Stimulated activated CD8-positive, alpha-beta memory T cell treated with anti-CD3 and anti-CD28 coated beads, Interleukin-12 subunit alpha, Interleukin-12 subunit beta, amount 100 ng/mL, for 4 hours (primary cell): Measurements from ENCODE around the gene ARID3B.
"Not testable (repeated sequence)": the region's sequence is repeated elsewhere in the genome, so short reads cannot be mapped to it uniquely, and the experiment has no call there.

Source experiments
- DNase-seq: peaks from one replicate; pipeline ENCODE4 v3.0.0-alpha.2; 2020; ENCODE audit warnings: low read depth

Gene ARID3B

GRCh38 chr15:74540761-74541493 lies at the start of gene ARID3B:
Gene ARID3B, plus strand, starts transcription at chr15:74541220. Its CDS starts 2,717 bp downstream, at chr15:74543937.
- DNase-seq, result peak; percentile 92

GRCh38 chr15:74496648-74497047 lies 44.4 kb upstream of the ARID3B start:
- DNase-seq, result no peak

DNA sequence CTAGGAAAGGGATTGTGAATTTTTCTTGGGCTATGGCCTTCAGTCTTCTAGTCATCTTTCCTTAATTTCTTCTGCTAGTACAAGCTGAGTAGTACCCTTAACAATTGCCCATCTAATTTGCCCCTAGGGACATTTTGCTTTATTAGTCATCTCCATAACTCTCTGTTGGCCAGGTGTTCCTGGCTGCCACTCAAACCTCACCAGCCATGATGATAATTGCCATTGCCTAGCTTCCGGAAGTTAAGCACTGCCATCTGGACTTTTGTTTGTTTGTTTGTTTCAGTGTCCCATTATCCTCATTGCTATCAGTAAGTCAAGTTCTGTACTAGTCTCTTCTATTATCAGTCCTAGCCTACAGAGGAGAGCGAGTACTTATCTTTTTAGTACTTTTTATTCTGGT lies 43.4 kb upstream of the ARID3B start:
- DNase-seq, result no peak

GRCh38 chr15:74499366-74499765 lies 41.7 kb upstream of the ARID3B start:
- no peak for DNase-seq

- DNase-seq, result no peak
These were observed 40.6 kb upstream of the ARID3B start for GRCh38 chr15:74500401-74500800.

DNA sequence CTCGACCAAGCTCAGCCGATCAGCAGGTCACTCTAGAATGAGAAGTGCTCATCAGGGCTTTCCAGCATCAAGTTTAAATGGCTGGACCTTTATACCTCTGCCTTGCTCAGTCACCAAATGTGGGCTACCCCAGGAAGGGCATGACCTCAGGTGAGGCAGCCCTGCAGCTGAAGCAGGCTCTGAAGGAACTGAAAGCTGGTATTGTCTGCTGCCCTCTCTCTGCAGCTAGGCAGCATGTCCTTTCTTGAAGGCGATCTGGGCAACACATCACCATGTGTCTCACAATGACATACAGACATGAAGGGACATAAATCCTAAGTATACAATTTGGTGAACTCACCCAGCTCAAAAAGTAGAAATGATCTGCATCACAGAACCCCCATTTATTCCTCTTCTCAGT lies 38.7 kb upstream of the ARID3B start:
- no peak for DNase-seq

GRCh38 chr15:74504418-74504817 lies 36.6 kb upstream of the ARID3B start:
- no peak for DNase-seq

GRCh38 chr15:74504836-74505235 lies 36.2 kb upstream of the ARID3B start:
- DNase-seq, result no peak

DNA sequence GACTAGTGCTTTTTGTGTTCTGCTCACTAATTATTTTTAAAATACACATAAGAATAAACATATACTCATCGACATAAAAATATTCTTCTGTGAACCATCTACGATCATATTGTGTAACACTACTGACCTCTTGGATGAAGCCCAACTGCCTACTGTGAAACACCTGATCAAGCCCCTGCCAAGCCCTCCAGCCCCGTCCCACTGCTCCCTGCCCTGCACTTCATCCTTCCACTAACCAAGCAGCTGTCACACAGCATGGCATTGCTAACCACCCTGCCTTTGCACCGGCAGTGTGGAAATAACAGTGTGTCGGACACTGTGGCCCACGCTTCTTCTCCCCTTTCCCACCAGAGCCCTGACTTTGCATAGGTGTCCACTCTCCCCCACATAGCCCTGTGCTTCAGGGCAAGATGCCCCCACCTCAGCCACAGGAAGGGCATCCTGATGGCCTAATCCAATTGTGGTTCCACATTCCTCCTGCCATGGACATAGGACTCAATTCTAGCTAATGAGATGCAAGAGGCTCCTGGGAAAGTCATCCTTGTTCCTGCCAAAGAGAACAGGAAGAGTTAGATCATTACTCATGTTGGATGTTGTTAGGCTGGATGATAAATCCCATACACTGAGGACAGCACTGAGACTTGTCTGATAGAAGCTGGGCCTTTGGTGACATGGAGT lies 35.0 kb upstream of the ARID3B start:
- no peak for DNase-seq

GRCh38 chr15:74506515-74506840 lies 34.5 kb upstream of the ARID3B start:
- no peak for DNase-seq

DNA sequence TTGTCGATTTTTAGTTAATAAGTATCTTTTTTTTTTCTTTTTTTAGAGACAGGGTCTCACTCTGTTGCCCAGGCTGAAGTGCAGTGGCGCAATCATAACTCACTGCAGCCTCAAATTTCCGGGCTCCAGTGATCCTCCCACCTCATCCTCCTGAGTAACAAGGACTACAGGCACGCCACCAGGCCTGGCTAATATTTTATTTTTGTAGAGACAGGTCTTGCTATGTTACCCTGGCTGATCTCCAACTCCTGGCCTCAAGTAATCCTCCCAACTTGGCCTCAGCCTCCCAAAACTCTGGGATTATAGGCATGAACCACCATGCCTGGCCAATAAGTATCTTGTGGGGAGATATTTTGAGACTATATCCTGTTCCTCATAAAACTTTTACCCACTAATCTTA lies 29.4 kb upstream of the ARID3B start:
- no peak for DNase-seq

- not testable (repeated sequence) for DNase-seq
These were observed 27.0 kb upstream of the ARID3B start for GRCh38 chr15:74514059-74514458.

DNA sequence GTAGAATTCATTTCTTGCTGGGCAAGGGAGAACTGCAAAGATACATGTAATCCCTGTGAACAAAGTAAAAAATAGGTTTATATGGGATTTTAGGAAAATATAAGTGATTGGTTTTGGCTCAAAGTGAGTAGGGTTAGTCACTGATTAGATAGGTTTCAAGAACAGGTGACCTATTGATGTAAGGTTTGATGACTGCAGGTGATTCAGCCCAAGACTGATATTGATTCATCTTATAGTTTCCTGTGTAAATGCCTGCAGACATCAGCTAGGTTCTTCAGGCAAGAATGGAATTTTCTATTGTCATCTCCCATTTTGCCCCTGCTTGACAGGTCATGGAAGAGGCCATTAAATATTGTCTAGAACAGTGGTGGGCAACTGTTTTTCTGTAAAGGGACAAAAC lies 23.9 kb upstream of the ARID3B start:
- DNase-seq, result no peak

- DNase-seq, result no peak
These were observed 21.7 kb upstream of the ARID3B start for GRCh38 chr15:74519311-74519710.

DNA sequence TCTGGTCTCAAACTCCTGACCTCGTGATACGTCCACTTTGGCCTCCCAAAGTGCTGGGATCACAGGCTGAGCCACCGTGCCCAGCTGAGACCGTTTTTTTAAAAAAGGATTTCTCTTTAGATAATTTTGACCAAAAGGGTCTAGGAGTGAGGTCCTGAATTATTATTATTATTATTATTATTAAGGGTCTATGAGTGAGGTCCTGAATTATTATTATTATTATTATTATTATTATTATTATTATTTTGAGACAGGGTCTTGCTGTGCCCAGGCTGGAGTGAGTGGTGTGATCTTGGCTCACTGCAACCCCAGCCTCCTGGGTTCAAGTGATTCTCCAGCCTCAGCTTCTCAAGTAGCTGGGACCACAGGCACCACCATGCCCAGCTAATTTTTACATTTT lies 20.6 kb upstream of the ARID3B start:
- DNase-seq, result no peak

DNA sequence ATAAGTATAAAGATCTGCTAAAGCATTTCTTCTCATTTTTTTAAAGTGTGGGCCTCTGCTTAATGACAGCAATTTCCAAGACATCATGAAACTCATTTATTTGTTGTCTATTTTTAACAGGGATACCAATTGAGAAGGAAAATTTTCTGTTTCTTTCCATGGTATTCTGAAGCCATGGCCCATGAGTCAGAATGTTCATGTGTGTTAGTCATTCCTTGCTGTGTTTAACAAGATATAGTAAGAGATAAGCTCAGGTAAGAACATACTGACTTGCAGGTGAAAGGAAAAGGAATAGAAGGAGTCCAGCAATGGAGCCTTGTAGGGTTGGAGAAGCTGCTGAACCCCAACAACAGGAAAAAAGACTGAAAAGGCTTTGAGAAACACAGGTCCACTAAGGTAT lies 17.0 kb upstream of the ARID3B start:
- no peak for DNase-seq

DNA sequence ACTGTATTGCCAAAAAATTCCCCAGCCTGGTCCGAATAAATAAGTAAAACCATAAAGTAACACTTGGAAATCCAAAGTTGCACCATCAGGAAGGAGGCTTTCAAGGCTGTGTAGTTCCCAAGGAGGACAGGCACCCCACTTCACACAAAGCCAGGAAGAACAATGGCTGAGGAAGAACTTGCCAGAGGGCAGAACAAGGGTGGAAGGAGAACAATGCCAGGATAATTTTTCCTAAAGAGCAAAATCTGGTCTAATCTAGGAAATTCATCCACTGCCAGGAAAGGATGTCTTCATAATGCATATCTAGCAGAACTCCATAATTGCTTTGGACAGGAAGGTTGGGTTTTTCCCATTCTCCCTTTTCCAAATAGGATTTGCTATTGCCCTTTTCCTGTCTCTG lies 15.7 kb upstream of the ARID3B start:
- no peak for DNase-seq

- no peak for DNase-seq
These were observed 15.1 kb upstream of the ARID3B start for GRCh38 chr15:74525945-74526344.

- DNase-seq, result no peak
These were observed 12.1 kb upstream of the ARID3B start for GRCh38 chr15:74528876-74529275.

GRCh38 chr15:74529921-74530320 lies 11.1 kb upstream of the ARID3B start:
- no peak for DNase-seq

GRCh38 chr15:74530771-74531143 lies 10.3 kb upstream of the ARID3B start:
- no peak for DNase-seq

DNA sequence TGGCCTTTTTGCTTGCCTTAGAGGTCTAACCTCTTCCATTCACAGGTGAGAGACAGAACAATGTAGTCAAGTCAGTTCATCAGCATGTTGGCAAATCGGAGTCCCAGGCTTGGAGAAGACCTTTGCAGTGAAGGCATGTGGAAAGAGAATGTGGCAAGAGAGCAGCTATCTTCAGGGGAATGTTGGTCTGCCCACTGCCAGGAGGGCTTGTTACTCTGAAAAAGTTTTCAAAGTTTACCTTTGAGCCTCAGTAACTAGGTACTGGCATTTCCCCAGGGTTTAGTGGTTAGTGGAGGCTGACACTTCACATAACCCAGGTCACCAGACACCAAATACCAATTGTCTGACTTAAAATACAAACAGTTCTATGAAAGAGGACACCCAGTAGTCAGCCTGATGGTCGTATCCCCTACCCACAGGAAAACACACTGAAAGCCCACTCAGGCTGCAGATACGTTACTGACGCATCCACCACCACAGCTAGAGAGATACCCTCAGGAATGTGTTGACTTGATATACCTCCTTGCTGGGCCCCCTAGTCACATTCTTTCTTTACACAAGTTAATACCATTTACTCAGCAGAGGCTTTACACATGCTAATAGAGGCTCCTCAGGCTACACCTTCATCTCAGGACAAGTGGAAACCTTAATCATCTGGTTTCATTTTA lies 9.7 kb upstream of the ARID3B start:
- no peak for DNase-seq

DNA sequence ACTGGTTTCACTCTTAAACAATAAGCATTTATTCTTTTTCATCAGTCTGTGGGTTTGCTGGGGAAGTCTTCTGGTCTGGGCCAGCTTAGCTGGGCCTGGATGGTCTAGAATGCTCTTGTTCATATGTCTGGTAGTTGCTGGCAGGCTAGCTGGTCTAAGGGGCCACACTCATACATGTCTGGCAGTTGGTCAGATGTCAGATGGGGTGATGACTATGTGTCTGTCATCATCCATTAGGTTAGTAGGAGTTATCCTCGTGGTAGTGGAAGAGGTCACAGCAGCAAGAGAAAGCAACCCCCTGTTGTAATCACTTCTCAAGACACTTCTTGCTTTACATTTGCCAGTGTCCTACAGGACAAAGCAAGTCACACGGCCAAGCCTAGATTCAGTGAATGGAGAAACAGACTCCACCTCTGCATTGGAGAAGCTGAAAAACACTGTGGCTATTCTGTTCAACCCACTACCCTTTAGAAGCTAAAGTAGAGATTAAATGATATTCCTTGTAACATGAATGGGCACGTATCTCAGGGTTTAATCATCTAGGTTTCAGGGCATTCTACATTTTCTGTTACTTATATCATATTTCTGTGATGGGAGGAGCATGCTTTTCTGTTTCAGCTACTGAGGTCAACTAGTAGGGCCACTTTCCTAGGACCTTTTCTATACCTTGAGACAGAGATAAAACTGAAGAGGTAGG lies 5.5 kb upstream of the ARID3B start:
- no peak for DNase-seq
